HCT116 (cell line): ENCODE results near the gene GP1BB. TPM values are rescaled to one million over a fixed set of nuclear protein-coding genes. Genes with fewer than 3 reads are reported as not detected.

ENCODE experiments used
- ATAC-seq: fragments of 200-7000 bp; cut with Tn5 transposase; 2 replicates; pipeline ENCODE4 v1.9.1; 2020; ENCODE audit warnings: mild to moderate bottlenecking, moderate library complexity
- BruUV-seq: library from RNA; stranded (reverse); fragments of 400-500 nt; replicated peaks from 2 replicates; lab custom pipeline; 2021; lab: Mats Ljungman, UMichigan
- CTCF ChIA-PET: fragments of 300-600 bp; sonication (Branson Sonifier 250); formaldehyde crosslinking; loops from one replicate; lab custom pipeline; 2021; ENCODE audit warnings: antibody characterized with exemption; lab: Charles Lee
- POLR2A ChIA-PET: fragments of 300-600, 350-600 bp; sonication (Branson Sonifier 250); formaldehyde crosslinking; loops from one replicate; lab custom pipeline; 2021; ENCODE audit warnings: antibody characterized with exemption; lab: Charles Lee
- RAD21 ChIA-PET, 2 experiments: fragments of 300-600 bp; sonication (Branson Sonifier 250); formaldehyde crosslinking; loops; one replicate each; lab custom pipeline; 2023; ENCODE audit warnings: low total read pairs in 2 of 2; ENCODE audit not compliant: uncharacterized antibody in 2 of 2, unreplicated experiment in 2 of 2, low non-redundant PET in 1 of 2; lab: Charles Lee
- DNase-seq: peaks from one replicate; pipeline ENCODE4 v3.0.0-alpha.2; 2010; ENCODE audit warnings: low read depth, low spot score
- H2AFZ ChIP-seq: fragments of 200-600 bp; shearing (Covaris generic), sonication (generic); 2 replicates; pipeline ENCODE4 v1.6.1; 2017; ENCODE audit warnings: low read depth, mixed run types, mixed read lengths, antibody characterized with exemption, low read length; ENCODE audit not compliant: poor library complexity, severe bottlenecking
- H3K27ac ChIP-seq: 2 replicates; pipeline ENCODE4 v1.5.1; 2012; ENCODE audit warnings: low read depth, low read length
- H3K27me3 ChIP-seq: fragments of 200-600 bp; sonication (generic); 2 replicates; pipeline ENCODE4 v1.6.1; 2016; ENCODE audit warnings: mixed run types, low read length, mixed read lengths; ENCODE audit not compliant: insufficient read depth
- H3K36me3 ChIP-seq, 2 experiments: fragments of 200-500 bp in 1 of 2; fragments of 200-600 bp in 1 of 2; sonication (Bioruptor generic) in 1 of 2; sonication (generic) in 1 of 2; 2 replicates each; pipeline versions ENCODE4 v1.5.1 to v1.6.1; 2014 to 2016; ENCODE audit warnings: low read length in 2 of 2, inconsistent platforms in 1 of 2, mixed read lengths in 1 of 2, mixed run types in 1 of 2; ENCODE audit not compliant: insufficient read depth in 2 of 2, control insufficient read depth in 1 of 2
- H3K4me1 ChIP-seq, 2 experiments: fragments of 200-600 bp in 1 of 2; sonication (generic) in 1 of 2; 2 replicates each; pipeline versions ENCODE4 v1.5.1 to v1.6.1; 2012 to 2017; ENCODE audit warnings: low read length in 2 of 2, inconsistent platforms in 1 of 2, mild to moderate bottlenecking in 1 of 2, mixed read lengths in 1 of 2, mixed run types in 1 of 2, moderate library complexity in 1 of 2; ENCODE audit not compliant: insufficient read depth in 2 of 2, control insufficient read depth in 1 of 2
- H3K4me2 ChIP-seq: fragments of 200-600 bp; sonication (generic); 2 replicates; pipeline ENCODE4 v1.6.1; 2017; ENCODE audit warnings: mixed run types, low read length, mixed read lengths
- H3K4me3 ChIP-seq, 2 experiments: fragments of 200-600 bp in 1 of 2; sonication (generic) in 1 of 2; replicated peaks in 1 of 2; 2 replicates each; pipeline ENCODE4 v1.5.1; 2011 to 2016; ENCODE audit warnings: low read length in 2 of 2, control low read depth in 1 of 2, low read depth in 1 of 2, mild to moderate bottlenecking in 1 of 2, mixed read lengths in 1 of 2, mixed run types in 1 of 2
- H3K79me2 ChIP-seq: fragments of 200-600 bp; sonication (generic); 2 replicates; pipeline ENCODE4 v1.6.1; 2017; ENCODE audit warnings: mild to moderate bottlenecking, mixed run types, low read length, moderate library complexity, mixed read lengths; ENCODE audit not compliant: insufficient read depth
- H3K9ac ChIP-seq: fragments of 200-600 bp; sonication (generic); 2 replicates; pipeline ENCODE4 v1.6.1; 2016; ENCODE audit warnings: low read length, mixed read lengths
- H3K9me2 ChIP-seq: fragments of 200-600 bp; sonication (generic), shearing (Covaris generic); 2 replicates; pipeline ENCODE4 v1.6.1; 2017; ENCODE audit warnings: mixed run types, mild to moderate bottlenecking, moderate library complexity; ENCODE audit not compliant: insufficient read depth
- H3K9me3 ChIP-seq, 2 experiments: fragments of 200-500 bp in 1 of 2; fragments of 200-600 bp in 1 of 2; sonication (Bioruptor generic) in 1 of 2; sonication (generic) in 1 of 2; 2 replicates each; pipeline ENCODE4 v1.6.1; 2014 to 2017; ENCODE audit warnings: low read length in 2 of 2, mixed read lengths in 2 of 2, inconsistent platforms in 1 of 2, low read depth in 1 of 2, mild to moderate bottlenecking in 1 of 2, mixed run types in 1 of 2, moderate library complexity in 1 of 2; ENCODE audit not compliant: control insufficient read depth in 1 of 2, insufficient read depth in 1 of 2
- H4K20me1 ChIP-seq: fragments of 200-600 bp; sonication (generic), shearing (Covaris generic); 2 replicates; pipeline ENCODE4 v1.6.1; 2017; ENCODE audit warnings: mixed run types, mild to moderate bottlenecking, moderate library complexity; ENCODE audit not compliant: insufficient read depth
- CBX3 ChIP-seq: IDR thresholded peaks from 2 replicates; pipeline ENCODE4 v1.6.1; 2012; ENCODE audit warnings: low read depth
- CEBPB ChIP-seq: IDR thresholded peaks from 2 replicates; pipeline ENCODE4 v1.6.1; 2012; ENCODE audit warnings: low read depth
- CTCF ChIP-seq, 3 experiments: fragments of 200-600 bp in 1 of 3; sonication (generic) in 1 of 3; IDR thresholded peaks in 2 of 3; conservative IDR thresholded peaks in 1 of 3; 2 replicates each; pipeline ENCODE4 v1.5.1; 2012 to 2017; ENCODE audit warnings: low read depth in 2 of 3, low read length in 2 of 3, antibody characterized with exemption in 1 of 3, borderline replicate concordance in 1 of 3, control low read depth in 1 of 3, mild to moderate bottlenecking in 1 of 3, mixed read lengths in 1 of 3, mixed run types in 1 of 3, moderate library complexity in 1 of 3; ENCODE audit not compliant: insufficient read depth in 1 of 3
- EGR1 ChIP-seq: IDR thresholded peaks from 2 replicates; pipeline ENCODE4 v1.6.1; 2012; ENCODE audit warnings: low read depth
- ELF1 ChIP-seq: IDR thresholded peaks from 2 replicates; pipeline ENCODE4 v1.6.1; 2012; ENCODE audit warnings: low read depth, borderline replicate concordance
- EZH2 ChIP-seq: fragments of 200-600 bp; sonication (generic); IDR thresholded peaks from 2 replicates; pipeline ENCODE4 v1.6.1; 2017; ENCODE audit warnings: antibody characterized with exemption, mixed run types
- EZH2phosphoT487 ChIP-seq: fragments of 200-600 bp; IDR thresholded peaks from 2 replicates; pipeline ENCODE4 v1.6.1; 2018; ENCODE audit warnings: antibody characterized with exemption, borderline replicate concordance
- FOSL1 ChIP-seq: IDR thresholded peaks from 2 replicates; pipeline ENCODE4 v1.6.1; 2012; ENCODE audit warnings: low read depth
- JUND ChIP-seq: IDR thresholded peaks from 2 replicates; pipeline ENCODE4 v1.6.1; 2012
- MAX ChIP-seq: IDR thresholded peaks from 2 replicates; pipeline ENCODE4 v1.6.1; 2012
- POLR2A ChIP-seq: IDR thresholded peaks from 2 replicates; pipeline ENCODE4 v1.7.0; 2011; ENCODE audit warnings: borderline replicate concordance; ENCODE audit not compliant: insufficient read depth, insufficient read length; ENCODE audit errors: extremely low read depth
- RAD21 ChIP-seq: IDR thresholded peaks from 2 replicates; pipeline ENCODE4 v1.6.1; 2012; ENCODE audit warnings: low read depth, mild to moderate bottlenecking
- REST ChIP-seq: IDR thresholded peaks from 2 replicates; pipeline ENCODE4 v1.6.1; 2012; ENCODE audit warnings: low read depth
- SRF ChIP-seq: IDR thresholded peaks from 2 replicates; pipeline ENCODE4 v1.6.1; 2012; ENCODE audit warnings: low read depth
- ZBTB33 ChIP-seq: IDR thresholded peaks from 2 replicates; pipeline ENCODE4 v1.6.1; 2011; ENCODE audit warnings: mild to moderate bottlenecking, low read length, moderate library complexity; ENCODE audit not compliant: insufficient replicate concordance; ENCODE audit errors: extremely low read depth
- ZNF274 ChIP-seq: fragments of 200-500 bp; sonication (Bioruptor generic); IDR thresholded peaks from 2 replicates; pipeline ENCODE4 v1.6.1; 2014; ENCODE audit warnings: mild to moderate bottlenecking, low read depth, low read length, inconsistent platforms
- intact Hi-C: fragments of 100-400 bp; cut with micrococcal nuclease; formaldehyde crosslinking; loops from 2 replicates; pipeline ENCODE4 v1.10.0; 2022
- total RNA-seq: library from RNA; stranded (reverse); gene quantifications from one replicate; pipeline ENCODE4 v1.2.1, GENCODE V29; 2021; ENCODE audit not compliant: unreplicated experiment

The GP1BB gene
- total RNA-seq, 1 experiment from 2014 or later: 4.8 TPM

- TF ChIP-seq ZBTB33 (no peak), POLR2A (no peak), EZH2phosphoT487 (no peak)
These were observed 8.2 kb downstream of the GP1BB start (continued) for GRCh38 chr22:19731361-19732135.

- POLR2A ChIA-PET: no interaction called here
- H2AFZ ChIP-seq: no peak overlapping the region
- no peaks in the 10 kb centered on the region for H3K27me3 ChIP-seq
- no peaks in the 10 kb centered on the region for H3K9me3 ChIP-seq
- H4K20me1 ChIP-seq: no peaks in the 10 kb centered on the region
- ATAC-seq (no peak), DNase-seq (no peak)
- intact Hi-C loops: no loop called here
- no peak overlapping the region for H3K4me3 ChIP-seq
- RAD21 ChIA-PET: interaction anchor here in 1 of 2 experiments (1.4 kb wide), 1 partner anchor 178 kb away, joined by 3 read pairs; no protein-coding TSS in a partner anchor
- H3K9me2 ChIP-seq: no peaks in the 10 kb centered on the region
- no TSS peak for BruUV-seq
- no peak overlapping the region for H3K9ac ChIP-seq
- H3K27ac ChIP-seq: no peak overlapping the region
- CTCF ChIA-PET: interaction anchor here (0.6 to 3.9 kb wide), 3 partner anchors 180 to 419 kb away, joined by 3 to 123 read pairs (median 18); no protein-coding TSS in a partner anchor
- no peak overlapping the region for H3K4me2 ChIP-seq
- no peaks in the 10 kb centered on the region for H3K36me3 ChIP-seq
- no peaks in the 10 kb centered on the region for H3K79me2 ChIP-seq
- peaks cover 0 to 12% of the 10 kb centered on the region in 2 experiments; a peak in 2 of 4 replicates for H3K4me1 ChIP-seq
- TF ChIP-seq SRF (no peak), FOSL1 (no peak), ZNF274 (no peak), JUND (no peak), CEBPB (no peak), CTCF (IDR thresholded peaks at IDR 0.05 in 2 of 3, conservative IDR thresholded peaks at IDR 0.05 in 1 of 3; ENCODE audit: borderline replicate concordance in 1 of 3, insufficient read depth in 1 of 3, low read depth in 2 of 3, low read length in 2 of 3) (no peak), MAX (no peak), EZH2phosphoT487 (no peak), REST (no peak), EGR1 (no peak), RAD21 (no peak), EZH2 (no peak), ELF1 (no peak), CBX3 (no peak), POLR2A (no peak)
These were observed 9.2 kb downstream of the GP1BB start for GRCh38 chr22:19732403-19733113.
